ENCODE results near the gene ABLIM2. TPM values are rescaled to one million over a fixed set of nuclear protein-coding genes. Genes with fewer than 3 reads are reported as not detected.

ABLIM2 gene
- total and polyA plus RNA-seq, 10 of the 15 experiments (the other 5 are each of a cell fraction or from before 2014, with no cell fraction given) = 0.03 to 0.15 (median 0.05) TPM; not detected in 7

GRCh38 chr4:8097141-8097541 is 61.5 kb downstream of the ABLIM2 start:
- intact Hi-C loops (cut with micrococcal nuclease; ENCODE audit: unreplicated experiment) = no loop called here
- DNase-seq (ENCODE audit: low read depth, low spot score) = no peak
- Histone ChIP-seq H3K9ac (ENCODE audit: control insufficient read depth, insufficient read depth, low read length) (no peak overlapping the region), H3K4me1 (ENCODE audit: control insufficient read depth, insufficient read depth, low read length) (no peaks in the 10 kb centered on the region), H3K9me3 (replicated peaks; ENCODE audit: control insufficient read depth, insufficient read depth, low read length) (peaks cover 4% of the 10 kb centered on the region; the same call in 1 of the 3 replicates), H3K36me3 (ENCODE audit: control insufficient read depth in 2 of 2, insufficient read depth in 2 of 2, low read length in 1 of 2) (no peaks in the 10 kb centered on the region), H2AFZ (ENCODE audit: control insufficient read depth, low read depth, low read length) (no peak overlapping the region), H3K4me2 (ENCODE audit: control insufficient read depth, insufficient read depth) (no peak overlapping the region), H3K79me2 (ENCODE audit: control insufficient read depth, insufficient read depth, low read length) (no peaks in the 10 kb centered on the region), H3K27me3 (replicated peaks in 1 of 2; ENCODE audit: control insufficient read depth in 2 of 2, insufficient read depth in 2 of 2, low read length in 1 of 2) (no peaks in the 10 kb centered on the region), H3K4me3 (no peak overlapping the region), H3K27ac (ENCODE audit: control insufficient read depth, insufficient read depth) (no peak overlapping the region), H4K20me1 (ENCODE audit: control insufficient read depth, insufficient read depth) (no peaks in the 10 kb centered on the region)
- ChIA-PET POLR2A (no interaction called here), CTCF (no interaction called here), RAD21 (ENCODE audit: unreplicated experiment) (no interaction called here), SMC1A (ENCODE audit: uncharacterized antibody, unreplicated experiment) (no interaction called here)
- in situ Hi-C loops (cut with MboI) = no loop called here
- no peak for ATAC-seq
- no peak for TF ChIP-seq MEF2B (IDR thresholded peaks at IDR 0.05; ENCODE audit: partially characterized antibody, poor library complexity, severe bottlenecking)
- TF ChIP-seq SPI1 (IDR thresholded peaks at IDR 0.05; ENCODE audit: borderline replicate concordance, insufficient read depth, low read depth, low read length) = no peak
- TF ChIP-seq NFIC (IDR thresholded peaks at IDR 0.05; ENCODE audit: low read depth, low read length) = no peak
- no TSS peak for BruUV-seq (replicated peaks)
- 68% methylated on average over 23 of the region's 23 CpGs for WGBS (ENCODE audit: insufficient coverage, insufficient replicate concordance, low lambda C conversion rate, missing lambda C conversion rate)
- FAIRE-seq = no peak

- Histone ChIP-seq H3K36me3 (ENCODE audit: control insufficient read depth in 2 of 2, insufficient read depth in 2 of 2, low read length in 1 of 2) (no peaks in the 10 kb centered on the region), H3K4me1 (ENCODE audit: control insufficient read depth, insufficient read depth, low read length) (no peaks in the 10 kb centered on the region), H2AFZ (ENCODE audit: control insufficient read depth, low read depth, low read length) (no peak overlapping the region), H3K4me2 (ENCODE audit: control insufficient read depth, insufficient read depth) (no peak overlapping the region), H4K20me1 (ENCODE audit: control insufficient read depth, insufficient read depth) (no peaks in the 10 kb centered on the region), H3K9me3 (replicated peaks; ENCODE audit: control insufficient read depth, insufficient read depth, low read length) (peaks cover 4% of the 10 kb centered on the region; the same call in 1 of the 3 replicates), H3K27me3 (replicated peaks in 1 of 2; ENCODE audit: control insufficient read depth in 2 of 2, insufficient read depth in 2 of 2, low read length in 1 of 2) (no peaks in the 10 kb centered on the region), H3K9ac (ENCODE audit: control insufficient read depth, insufficient read depth, low read length) (no peak overlapping the region), H3K27ac (ENCODE audit: control insufficient read depth, insufficient read depth) (no peak overlapping the region), H3K79me2 (ENCODE audit: control insufficient read depth, insufficient read depth, low read length) (no peaks in the 10 kb centered on the region), H3K4me3 (no peak overlapping the region)
- SMC1A ChIA-PET (ENCODE audit: uncharacterized antibody, unreplicated experiment) = no interaction called here
- no peak for DNase-seq (ENCODE audit: low read depth, low spot score)
- ATAC-seq = no peak
- intact Hi-C loops (cut with micrococcal nuclease; ENCODE audit: unreplicated experiment) = no loop called here
- 59% methylated on average over 9 of the region's 12 CpGs for WGBS (ENCODE audit: insufficient coverage, insufficient replicate concordance, low lambda C conversion rate, missing lambda C conversion rate)
- FAIRE-seq = no peak
- BruUV-seq (replicated peaks) = no TSS peak
- no peak for TF ChIP-seq RELB (IDR thresholded peaks at IDR 0.05; ENCODE audit: low read depth)
- in situ Hi-C loops (cut with MboI) = no loop called here
- RAD21 ChIA-PET (ENCODE audit: unreplicated experiment) = no interaction called here
- CTCF ChIA-PET = no interaction called here
- POLR2A ChIA-PET = no interaction called here
These were observed 61.9 kb downstream of the ABLIM2 start for GRCh38 chr4:8096690-8097061.
